GM18951 (cell line): ENCODE measurements around the gene ATP1A3.
"Not testable (repeated sequence)": the region's sequence is repeated elsewhere in the genome, so short reads cannot be mapped to it uniquely, and the experiment has no call there.

ENCODE experiments used
- POLR2A ChIP-seq: IDR thresholded peaks from 4 replicates; pipeline ENCODE4 v1.6.1; 2011; ENCODE audit warnings: mild to moderate bottlenecking; ENCODE audit not compliant: insufficient read length, insufficient read depth; ENCODE audit errors: extremely low read depth
- in situ Hi-C: fragments of 300-500 bp; cut with MboI; formaldehyde crosslinking; loops from one replicate; pipeline ENCODE4 v1.12.0; 2022; ENCODE audit warnings: low sequenced_read_pairs, mixed read lengths, inconsistent platforms; ENCODE audit not compliant: unreplicated experiment

ATP1A3 gene

DNA sequence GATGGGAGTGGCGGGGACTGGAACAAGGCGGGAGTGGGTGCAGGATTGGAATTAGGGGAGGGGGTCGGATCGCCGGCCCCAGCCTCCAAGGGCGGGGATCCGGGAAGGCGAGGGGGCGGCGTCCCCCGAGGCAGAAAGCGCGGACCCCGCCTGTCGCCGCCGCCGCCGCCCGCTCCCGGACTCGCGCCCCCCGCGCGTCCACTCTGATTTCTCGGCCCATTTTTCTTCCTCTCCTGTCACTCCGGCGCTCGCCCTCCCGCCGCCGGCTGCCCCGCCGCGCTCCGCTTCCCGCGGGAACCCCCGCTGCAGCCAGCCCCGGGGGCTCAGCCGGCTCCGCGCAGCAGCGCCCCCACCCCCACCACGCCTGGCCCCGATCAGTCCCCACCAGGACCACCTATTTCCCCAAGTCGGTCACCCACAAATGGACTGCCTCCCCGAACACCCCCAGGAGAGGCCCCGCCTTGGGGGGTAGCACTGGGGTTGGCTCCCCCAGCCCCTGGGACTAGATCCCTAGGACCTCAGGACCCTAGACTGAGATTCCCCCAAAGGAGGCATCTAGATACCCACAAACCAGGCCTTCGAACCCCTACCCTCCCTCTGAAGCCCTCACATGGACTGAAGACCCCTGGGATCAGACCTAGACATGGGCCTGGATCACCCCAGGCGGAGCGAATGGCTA lies 53.2 kb downstream of the ATP1A3 start:
- no peak for TF ChIP-seq POLR2A
- in situ Hi-C loops, result no loop called here

- in situ Hi-C loops, result no loop called here
- TF ChIP-seq POLR2A, result no peak
Observed at GRCh38 chr19:41939861-41940730, 53.9 kb downstream of the ATP1A3 start.

DNA sequence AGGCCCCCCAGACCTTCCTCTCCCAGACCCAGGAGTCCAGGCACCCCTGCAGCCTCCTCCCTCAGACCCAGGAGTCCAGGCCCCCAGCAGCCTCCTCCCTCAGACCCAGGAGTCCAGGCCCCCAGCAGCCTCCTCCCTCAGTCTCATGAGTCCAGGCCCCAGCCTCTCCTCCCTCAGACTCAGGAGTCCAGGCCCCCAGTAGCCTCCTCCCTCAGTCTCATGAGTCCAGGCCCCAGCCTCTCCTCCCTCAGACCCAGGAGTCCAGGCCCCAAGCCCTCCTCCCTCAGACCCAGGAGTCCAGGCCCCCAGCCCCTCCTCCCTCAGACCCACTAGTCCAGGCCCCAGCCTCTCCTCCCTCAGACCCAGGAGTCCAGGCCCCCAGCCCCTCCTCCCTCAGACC lies 54.8 kb downstream of the ATP1A3 start:
- in situ Hi-C loops, result not testable (repeated sequence)

DNA sequence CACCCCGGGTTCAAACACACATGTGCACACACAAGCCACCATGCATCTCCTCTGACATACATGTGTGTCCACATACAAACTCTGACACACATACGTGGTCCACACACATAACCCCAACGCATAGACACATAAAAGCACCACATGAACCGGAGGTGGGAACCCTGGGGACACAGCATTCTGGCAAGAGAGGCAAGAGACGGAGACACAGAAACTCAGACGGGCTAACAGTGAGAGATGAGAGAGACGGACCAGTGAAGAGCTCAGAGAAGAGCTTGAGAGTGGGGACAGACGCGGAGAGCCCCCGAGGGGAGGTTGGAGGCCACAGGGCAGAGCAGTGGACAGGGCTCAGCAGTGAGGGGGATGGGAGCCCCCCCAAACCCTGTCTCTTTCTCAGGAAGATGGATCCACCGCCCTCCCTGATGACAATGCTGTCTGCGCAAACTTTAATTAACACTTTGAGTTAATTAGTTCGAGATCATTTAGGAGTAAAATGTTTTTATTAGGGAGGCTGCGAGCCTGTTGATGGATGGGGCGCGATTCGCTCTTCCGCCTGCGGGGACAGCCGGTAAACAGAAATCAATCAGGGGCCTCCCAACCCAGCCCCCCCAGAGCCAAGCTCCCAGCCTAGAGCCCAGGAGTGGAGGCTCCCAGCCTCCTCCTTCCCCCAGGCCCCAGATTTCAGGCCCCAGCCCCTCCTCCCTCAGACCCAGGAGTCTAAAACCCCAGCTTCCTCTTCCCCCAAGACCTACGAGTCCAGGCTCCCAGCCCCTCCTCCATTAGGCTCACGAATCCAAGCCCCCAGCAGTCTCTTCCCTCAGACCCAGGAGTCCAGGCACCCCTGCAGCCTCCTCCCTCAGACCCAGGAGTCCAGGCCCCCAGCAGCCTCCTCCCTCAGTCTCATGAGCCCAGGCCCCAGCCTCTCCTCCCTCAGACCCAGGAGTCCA lies 56.2 kb downstream of the ATP1A3 start:
- in situ Hi-C loops, result no loop called here
- no peak for TF ChIP-seq POLR2A

DNA sequence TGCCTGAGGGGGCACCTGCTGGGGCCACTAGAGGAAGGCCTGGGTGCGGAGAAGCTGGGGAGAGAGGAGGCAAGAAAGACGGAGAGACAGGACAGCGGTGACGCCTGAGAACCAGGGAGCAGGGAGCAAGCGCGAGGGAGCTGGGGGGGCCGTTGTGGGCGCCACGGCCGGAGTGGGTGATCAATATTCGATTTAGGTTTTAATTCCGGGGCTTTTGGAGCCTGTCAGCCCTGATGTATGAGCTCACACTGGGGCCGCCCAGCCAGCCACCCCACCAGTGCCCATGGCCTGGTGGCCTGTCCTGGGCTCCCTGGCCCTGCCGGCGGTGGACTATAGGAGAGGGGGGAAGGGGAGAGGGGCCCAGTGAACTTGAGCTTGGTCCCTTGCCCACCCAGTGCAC lies 57.1 kb downstream of the ATP1A3 start:
- no peak for TF ChIP-seq POLR2A
- in situ Hi-C loops, result no loop called here

- no peak for TF ChIP-seq POLR2A
- in situ Hi-C loops, result no loop called here
Observed at GRCh38 chr19:41936416-41936850, 57.6 kb downstream of the ATP1A3 start.

- in situ Hi-C loops, result no loop called here
- no peak for TF ChIP-seq POLR2A
Observed at GRCh38 chr19:41935760-41936415, 58.1 kb downstream of the ATP1A3 start.

DNA sequence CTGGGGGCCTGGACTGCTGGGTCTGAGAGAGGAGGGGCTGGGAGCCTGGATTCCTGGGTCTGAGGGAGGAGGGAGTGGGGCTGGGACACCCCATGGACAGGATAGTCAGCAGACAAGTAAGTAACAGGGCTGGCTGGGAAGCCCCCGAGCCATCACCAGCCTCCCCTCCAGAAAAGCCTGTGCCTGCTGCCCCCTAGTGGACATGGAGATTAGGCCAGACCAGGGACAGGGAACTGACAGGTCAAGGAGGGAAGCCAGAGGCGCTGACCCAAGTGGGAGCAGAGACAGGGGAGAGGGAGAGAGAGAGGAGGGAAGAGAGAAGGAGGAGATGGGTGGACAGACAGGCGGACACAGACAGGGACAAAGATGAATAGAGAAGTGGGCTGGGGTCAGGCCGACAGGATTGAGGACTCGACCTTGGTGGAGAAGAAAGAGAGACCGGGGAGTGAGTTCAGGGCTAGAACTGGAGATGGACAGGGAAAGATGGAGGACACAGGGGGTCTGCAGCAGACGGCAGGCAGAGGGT lies 59.1 kb downstream of the ATP1A3 start:
- in situ Hi-C loops, result no loop called here

DNA sequence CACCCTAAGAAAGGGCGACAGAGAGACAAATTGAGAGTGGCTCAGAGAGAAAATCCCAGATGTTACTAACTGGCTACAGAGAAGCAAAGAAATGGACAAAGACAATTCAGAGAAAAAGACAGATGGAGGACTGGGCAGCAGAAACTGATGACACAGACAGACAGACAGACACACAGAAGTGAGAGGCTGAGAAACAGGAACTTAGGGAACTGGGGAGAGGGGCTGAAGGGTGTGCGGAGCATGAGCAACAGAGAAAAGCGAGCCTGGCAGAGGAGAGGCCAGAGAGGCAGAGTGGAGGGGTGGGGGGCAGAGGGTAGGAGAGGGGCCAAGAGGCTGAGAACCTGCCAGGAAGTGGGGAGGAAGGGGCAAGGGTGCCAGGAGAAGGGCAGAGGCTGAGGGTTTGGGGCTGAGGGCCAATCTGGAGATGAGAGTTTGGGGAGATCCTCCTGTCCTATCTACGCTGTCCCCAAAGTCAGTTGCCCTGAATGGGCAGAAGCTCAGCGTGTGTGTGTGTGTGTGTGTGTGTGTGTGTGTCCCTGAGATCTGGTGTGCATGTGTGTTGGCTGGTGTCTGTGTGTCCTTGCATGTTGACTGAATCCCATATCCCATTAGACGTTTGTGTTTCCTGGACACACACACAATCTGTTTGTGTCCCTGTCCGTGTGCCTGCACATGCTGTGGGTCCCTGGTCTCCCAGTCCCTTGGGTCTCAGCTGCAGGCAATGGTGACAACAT lies 60.2 kb downstream of the ATP1A3 start:
- in situ Hi-C loops, result no loop called here
- no peak for TF ChIP-seq POLR2A

More for the DNA sequence above, 59.1 kb downstream of the ATP1A3 start:
- TF ChIP-seq POLR2A, result no peak

DNA sequence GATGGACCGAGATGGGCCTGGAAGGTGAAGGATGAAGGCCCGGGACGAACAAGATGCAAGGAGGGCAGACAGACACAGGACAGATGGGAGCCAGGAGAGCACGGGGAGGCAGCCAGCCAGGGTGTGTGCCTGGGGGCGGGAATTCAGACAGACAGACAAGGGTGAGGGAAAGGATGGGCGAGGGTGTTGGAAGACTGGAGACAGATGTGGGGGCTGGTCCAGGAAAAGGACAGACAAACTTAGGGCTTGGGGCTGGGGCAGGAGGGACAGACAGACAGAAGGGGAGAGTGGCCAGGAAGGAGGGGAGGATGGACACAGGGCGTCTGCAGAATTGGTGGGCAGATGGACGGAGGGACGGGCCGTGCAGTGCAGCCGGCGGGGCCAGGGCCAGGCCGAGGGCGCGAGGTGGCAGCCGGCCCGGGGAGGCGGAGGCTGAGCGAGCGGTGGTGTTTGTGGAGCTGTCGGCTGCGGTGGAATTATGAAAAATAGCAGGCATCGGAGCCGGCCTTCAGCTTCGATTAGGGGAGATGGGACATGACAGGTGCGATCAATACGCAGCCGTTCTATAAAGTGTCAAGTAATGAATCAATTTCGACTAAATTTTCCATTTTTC lies 61.2 kb downstream of the ATP1A3 start:
- in situ Hi-C loops, result no loop called here
- no peak for TF ChIP-seq POLR2A

DNA sequence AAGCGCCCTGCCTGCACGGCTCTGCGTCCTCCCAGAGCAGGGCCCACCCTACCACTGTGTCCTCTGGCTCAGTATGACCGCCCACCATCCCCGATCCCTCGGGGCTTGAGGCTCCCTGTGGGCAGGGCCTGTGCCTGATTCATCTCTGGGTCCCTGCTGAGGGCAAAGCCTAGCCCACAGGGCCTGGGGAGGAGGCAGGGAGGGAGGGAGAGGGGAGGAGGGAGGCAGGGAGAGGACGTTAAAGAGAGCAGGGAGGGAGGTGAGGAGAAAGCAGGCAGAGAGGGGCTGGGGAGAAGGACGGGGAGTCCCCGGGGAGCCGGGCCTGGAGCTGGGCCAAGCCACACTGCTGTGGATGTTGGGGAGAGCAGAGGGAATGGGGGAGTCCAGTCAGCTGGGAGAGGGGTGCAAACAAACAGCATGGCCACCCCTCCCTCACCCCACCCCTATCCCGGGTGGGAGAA lies 61.7 kb downstream of the ATP1A3 start:
- in situ Hi-C loops, result no loop called here
- TF ChIP-seq POLR2A, result no peak
